GM23248 (cell line): Measurements from ENCODE around the gene CCDC73. TPM values are rescaled to one million over a fixed set of nuclear protein-coding genes. Genes with fewer than 3 reads are reported as not detected.

Source experiments
- DNase-seq: peaks from one replicate; pipeline ENCODE4 v3.0.0-alpha.2; 2015
- H2AFZ ChIP-seq: fragments of 200-600 bp; sonication (generic); 2 replicates; pipeline ENCODE4 v1.6.1; 2016; ENCODE audit warnings: antibody characterized with exemption
- H3F3A ChIP-seq: fragments of 200-600 bp; sonication (generic); 2 replicates; pipeline ENCODE4 v1.6.1; 2016; ENCODE audit warnings: mild to moderate bottlenecking, antibody characterized with exemption, mixed run types; ENCODE audit not compliant: insufficient read depth
- H3K27ac ChIP-seq: fragments of 200-600 bp; sonication (generic); 2 replicates; pipeline ENCODE4 v1.5.1; 2016; ENCODE audit warnings: mild to moderate bottlenecking
- H3K27me3 ChIP-seq: fragments of 200-600 bp; sonication (generic); replicated peaks from 2 replicates; pipeline ENCODE4 v1.6.1; 2016; ENCODE audit warnings: mild to moderate bottlenecking; ENCODE audit not compliant: insufficient read depth
- H3K36me3 ChIP-seq: fragments of 200-600 bp; sonication (generic); 2 replicates; pipeline ENCODE4 v1.6.1; 2016; ENCODE audit warnings: low read depth, mild to moderate bottlenecking
- H3K4me1 ChIP-seq: fragments of 200-600 bp; sonication (generic); 2 replicates; pipeline ENCODE4 v1.6.1; 2016; ENCODE audit warnings: mild to moderate bottlenecking; ENCODE audit not compliant: insufficient read depth
- H3K4me2 ChIP-seq: fragments of 200-600 bp; sonication (generic); one replicate; pipeline ENCODE4 v1.6.1; 2016; ENCODE audit warnings: mild to moderate bottlenecking; ENCODE audit not compliant: unreplicated experiment
- H3K4me3 ChIP-seq: fragments of 200-600 bp; sonication (generic); 2 replicates; pipeline ENCODE4 v1.5.1; 2016; ENCODE audit warnings: mild to moderate bottlenecking
- H3K79me2 ChIP-seq: fragments of 200-600 bp; sonication (generic); 2 replicates; pipeline ENCODE4 v1.6.1; 2016; ENCODE audit warnings: mild to moderate bottlenecking; ENCODE audit not compliant: insufficient read depth
- H3K9ac ChIP-seq: fragments of 200-600 bp; sonication (generic); 2 replicates; pipeline ENCODE4 v1.6.1; 2016; ENCODE audit warnings: mild to moderate bottlenecking
- H3K9me2 ChIP-seq: fragments of 200-600 bp; sonication (generic); 2 replicates; pipeline ENCODE4 v1.6.1; 2016; ENCODE audit warnings: mixed run types, mild to moderate bottlenecking, moderate library complexity; ENCODE audit not compliant: insufficient read depth
- H3K9me3 ChIP-seq: fragments of 200-600 bp; sonication (generic); one replicate; pipeline ENCODE4 v1.6.1; 2017; ENCODE audit warnings: low read depth
- H4K20me1 ChIP-seq: fragments of 200-600 bp; sonication (generic); 2 replicates; pipeline ENCODE4 v1.6.0; 2016; ENCODE audit not compliant: insufficient read depth
- EZH2 ChIP-seq: fragments of 200-600 bp; sonication (generic); IDR thresholded peaks from 2 replicates; pipeline ENCODE4 v1.6.1; 2018; ENCODE audit warnings: antibody characterized with exemption, mild to moderate bottlenecking; ENCODE audit not compliant: insufficient read depth, poor library complexity, severe bottlenecking
- EZH2phosphoT487 ChIP-seq: fragments of 200-600 bp; sonication (generic); IDR thresholded peaks from 2 replicates; pipeline ENCODE4 v1.6.1; 2018; ENCODE audit warnings: antibody characterized with exemption, moderate library complexity, mild to moderate bottlenecking, low read depth; ENCODE audit not compliant: insufficient read depth
- WGBS, 2 experiments: methylation state at CpG; one replicate each; pipeline ENCODE4 v1.1.6; 2015 to 2017; ENCODE audit warnings: low lambda C conversion rate in 2 of 2, low coverage in 1 of 2; ENCODE audit errors: missing lambda C conversion rate in 2 of 2; 5-methylcytosine and 5-hydroxymethylcytosine counted together
- in situ Hi-C: fragments of 300-500 bp; cut with MboI; formaldehyde crosslinking; loops from 2 replicates; pipeline ENCODE4 v1.15.0; 2020
- polyA plus RNA-seq: library from polyadenylated mRNA; unstranded; fragments of >200 nt; fragmentation: Nextera tagmentation; extraction: Ambion mirVana; gene quantifications from 2 replicates; pipeline ENCODE4 v1.2.1, GENCODE V29; 2016
- total RNA-seq: library from RNA; depleted of rRNA; stranded (reverse); fragments of >200 nt; shearing (Covaris generic); gene quantifications from 2 replicates; pipeline ENCODE4 v1.2.3, GENCODE V29; 2014

CCDC73 gene
- total and polyA plus RNA-seq, 2 experiments from 2014 or later = not detected

GRCh38 chr11:32573228-32573627 is 221.2 kb downstream of the CCDC73 start:
- no peak for DNase-seq
- no peaks in the 10 kb centered on the region for H3K4me1 ChIP-seq
- H3K9ac ChIP-seq = no peak overlapping the region
- H3K9me3 ChIP-seq = no peaks in the 10 kb centered on the region
- no peaks in the 10 kb centered on the region for H4K20me1 ChIP-seq
- H3F3A ChIP-seq = no peaks in the 10 kb centered on the region
- H3K4me3 ChIP-seq = no peak overlapping the region
- no peak overlapping the region for H3K27ac ChIP-seq
- in situ Hi-C loops = no loop called here
- 41 to 48% methylated on average over 4 of the region's 4 CpGs for WGBS, 2 experiments
- no peaks in the 10 kb centered on the region for H3K79me2 ChIP-seq
- H3K9me2 ChIP-seq = no peaks in the 10 kb centered on the region
- H3K36me3 ChIP-seq = no peaks in the 10 kb centered on the region
- no peak overlapping the region for H2AFZ ChIP-seq
- H3K27me3 ChIP-seq = peaks cover 8% of the 10 kb centered on the region
- H3K4me2 ChIP-seq = no peak overlapping the region
- no peak for TF ChIP-seq EZH2
- no peak for TF ChIP-seq EZH2phosphoT487

DNA sequence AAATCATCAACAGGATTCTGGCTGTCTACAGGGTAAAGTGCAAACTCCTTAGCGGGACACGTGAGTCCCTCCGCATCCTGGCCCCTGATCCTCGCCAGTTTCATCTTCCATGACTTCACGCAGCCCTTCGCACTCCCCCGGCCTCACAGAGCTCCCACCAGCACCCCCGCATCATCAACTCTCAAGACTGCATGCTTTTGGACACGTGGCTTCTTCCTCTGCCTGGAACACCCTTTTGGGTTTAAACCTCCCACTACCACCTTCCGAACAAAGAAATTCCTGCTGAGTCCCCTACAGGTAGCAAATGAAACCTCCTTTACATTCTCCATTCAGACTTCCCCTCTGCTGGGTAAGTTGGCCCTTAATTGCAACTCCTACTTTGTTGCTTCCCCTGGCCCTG is 223.4 kb downstream of the CCDC73 start:
- H3K4me1 ChIP-seq = no peaks in the 10 kb centered on the region
- no peak overlapping the region for H3K27ac ChIP-seq
- H3K4me3 ChIP-seq = no peak overlapping the region
- no peaks in the 10 kb centered on the region for H3K9me3 ChIP-seq
- no peaks in the 10 kb centered on the region for H3K9me2 ChIP-seq
- in situ Hi-C loops = no loop called here
- 31 to 35% methylated on average over 10 of the region's 10 CpGs for WGBS, 2 experiments
- no peak for DNase-seq
- H3K79me2 ChIP-seq = no peaks in the 10 kb centered on the region
- no peaks in the 10 kb centered on the region for H4K20me1 ChIP-seq
- TF ChIP-seq EZH2 = no peak
- no peak for TF ChIP-seq EZH2phosphoT487
- H3K9ac ChIP-seq = no peak overlapping the region
- no peak overlapping the region for H2AFZ ChIP-seq
- no peaks in the 10 kb centered on the region for H3F3A ChIP-seq
- H3K27me3 ChIP-seq = peaks cover 8% of the 10 kb centered on the region
- H3K4me2 ChIP-seq = no peak overlapping the region
- no peaks in the 10 kb centered on the region for H3K36me3 ChIP-seq

DNA sequence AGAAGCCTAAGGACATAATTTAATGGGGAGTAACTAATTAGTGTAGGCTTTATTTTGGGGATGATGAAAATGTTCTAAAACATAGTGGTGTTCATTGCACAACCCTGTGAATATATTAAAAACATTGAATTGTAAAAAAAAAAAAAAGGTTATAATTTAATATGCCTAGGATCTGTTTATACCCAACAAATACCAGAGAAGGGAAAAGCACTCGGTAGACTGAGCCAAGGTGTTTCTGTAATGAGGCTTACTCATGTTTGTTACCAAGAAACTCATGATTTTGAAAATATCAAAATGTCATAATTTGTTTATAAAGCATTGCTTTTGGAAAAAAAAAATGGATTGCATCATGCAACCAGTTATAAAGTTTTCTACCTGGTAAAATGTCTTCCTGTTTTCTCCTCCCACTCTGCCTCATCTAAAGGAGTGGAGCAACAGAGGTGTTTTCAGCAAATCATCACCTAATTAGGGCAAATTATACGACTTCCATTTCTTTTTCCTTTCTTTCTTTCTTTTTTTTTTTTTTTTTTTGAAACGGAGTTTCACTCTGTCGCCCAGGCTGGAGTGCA is 225.1 kb downstream of the CCDC73 start:
- TF ChIP-seq EZH2 = no peak
- TF ChIP-seq EZH2phosphoT487 = no peak
- no peak overlapping the region for H3K4me3 ChIP-seq
- no peak overlapping the region for H2AFZ ChIP-seq
- 16 to 31% methylated on average over 3 to 4 of the region's 4 CpGs for WGBS, 2 experiments
- no peaks in the 10 kb centered on the region for H3K9me2 ChIP-seq
- H3F3A ChIP-seq = no peaks in the 10 kb centered on the region
- peaks cover 8% of the 10 kb centered on the region for H3K27me3 ChIP-seq
- in situ Hi-C loops = no loop called here
- H3K9ac ChIP-seq = no peak overlapping the region
- H3K4me1 ChIP-seq = no peaks in the 10 kb centered on the region
- no peak overlapping the region for H3K27ac ChIP-seq
- no peaks in the 10 kb centered on the region for H4K20me1 ChIP-seq
- no peaks in the 10 kb centered on the region for H3K9me3 ChIP-seq
- H3K79me2 ChIP-seq = no peaks in the 10 kb centered on the region
- no peak for DNase-seq
- no peaks in the 10 kb centered on the region for H3K36me3 ChIP-seq
- H3K4me2 ChIP-seq = no peak overlapping the region

DNA sequence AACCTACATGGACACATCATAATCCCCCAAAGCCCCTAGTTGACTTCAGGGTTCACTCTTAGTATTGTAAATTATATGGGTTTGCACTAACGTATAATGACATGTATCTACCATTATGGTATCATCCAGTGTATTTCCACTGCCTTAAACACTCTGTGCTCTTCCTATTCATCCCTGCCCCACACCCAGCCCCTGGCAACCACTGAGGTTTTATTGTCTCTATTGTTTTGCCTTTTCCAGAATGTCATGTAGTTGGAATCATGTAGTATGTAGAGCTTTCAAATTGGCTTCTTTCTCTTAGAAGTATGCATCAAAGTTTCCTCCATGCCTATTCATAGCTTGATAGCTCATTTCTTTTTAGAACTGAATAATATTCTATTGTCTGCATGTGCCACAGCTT is 227.3 kb downstream of the CCDC73 start:
- H3K4me3 ChIP-seq = no peak overlapping the region
- no peak for TF ChIP-seq EZH2phosphoT487
- TF ChIP-seq EZH2 = no peak
- no peak overlapping the region for H3K27ac ChIP-seq
- no peaks in the 10 kb centered on the region for H3F3A ChIP-seq
- no peak overlapping the region for H3K4me2 ChIP-seq
- DNase-seq = no peak
- H3K9me3 ChIP-seq = no peaks in the 10 kb centered on the region
- no peaks in the 10 kb centered on the region for H3K36me3 ChIP-seq
- H2AFZ ChIP-seq = no peak overlapping the region
- H3K4me1 ChIP-seq = no peaks in the 10 kb centered on the region
- H3K27me3 ChIP-seq = peaks cover 8% of the 10 kb centered on the region
- no peaks in the 10 kb centered on the region for H3K79me2 ChIP-seq
- H3K9me2 ChIP-seq = no peaks in the 10 kb centered on the region
- H4K20me1 ChIP-seq = no peaks in the 10 kb centered on the region
- H3K9ac ChIP-seq = no peak overlapping the region
- in situ Hi-C loops = no loop called here
- WGBS, 2 experiments = 21 to 48% methylated on average over 1 of the region's 1 CpG

DNA sequence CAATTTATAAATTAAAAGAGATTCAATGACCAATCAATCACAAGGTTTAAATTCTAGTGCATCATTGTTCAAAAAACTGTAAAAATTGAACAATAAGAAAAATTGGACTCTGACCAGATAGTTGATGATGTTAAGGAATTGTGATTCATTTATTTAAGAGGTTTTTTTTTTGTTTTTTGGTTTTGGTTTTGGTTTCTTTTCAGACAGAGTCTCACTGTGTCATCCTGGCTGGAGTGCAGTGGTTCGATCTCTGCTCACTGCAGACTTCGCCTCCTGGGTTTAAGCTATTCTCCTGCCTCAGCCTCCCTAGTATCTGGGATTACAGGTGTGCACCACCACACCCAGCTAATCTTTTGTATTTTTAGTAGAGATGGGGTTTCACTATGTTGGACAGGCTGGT is 227.9 kb downstream of the CCDC73 start:
- no peaks in the 10 kb centered on the region for H3F3A ChIP-seq
- H3K27ac ChIP-seq = no peak overlapping the region
- H3K4me2 ChIP-seq = no peak overlapping the region
- H3K9me2 ChIP-seq = no peaks in the 10 kb centered on the region
- H3K9me3 ChIP-seq = no peaks in the 10 kb centered on the region
- DNase-seq = peak; percentile 4
- H2AFZ ChIP-seq = no peak overlapping the region
- no peaks in the 10 kb centered on the region for H3K4me1 ChIP-seq
- in situ Hi-C loops = no loop called here
- no peak for TF ChIP-seq EZH2
- no peak for TF ChIP-seq EZH2phosphoT487
- no peak overlapping the region for H3K9ac ChIP-seq
- WGBS, 2 experiments = 52 to 55% methylated on average over 2 of the region's 2 CpGs
- no peaks in the 10 kb centered on the region for H3K36me3 ChIP-seq
- no peak overlapping the region for H3K4me3 ChIP-seq
- H4K20me1 ChIP-seq = no peaks in the 10 kb centered on the region
- H3K27me3 ChIP-seq = peaks cover 8% of the 10 kb centered on the region
- no peaks in the 10 kb centered on the region for H3K79me2 ChIP-seq
